Measurements from ENCODE around the gene INSYN2A.

Gene INSYN2A

GRCh38 chr10:127218658-127219057, 22.3 kb upstream of the INSYN2A start:
- no peak for TF ChIP-seq ZNF565 (CRISPR knock-in tag; conservative IDR thresholded peaks at IDR 0.05; ENCODE audit: low read depth)
- TF ChIP-seq TCF4 (CRISPR knock-in tag; IDR thresholded peaks at IDR 0.05; ENCODE audit: borderline replicate concordance), result no peak
- TF ChIP-seq OSR1 (CRISPR knock-in tag; IDR thresholded peaks at IDR 0.05), result no peak
- no peak for TF ChIP-seq CSRNP3 (CRISPR knock-in tag; IDR thresholded peaks at IDR 0.05)
- no peak for TF ChIP-seq ZFP30 (CRISPR knock-in tag; IDR thresholded peaks at IDR 0.05)
- no peak for TF ChIP-seq CREB5 (CRISPR knock-in tag; IDR thresholded peaks at IDR 0.05; ENCODE audit: low read depth)
- no peak for TF ChIP-seq ZNF8 (CRISPR knock-in tag; IDR thresholded peaks at IDR 0.05)
- no peak for TF ChIP-seq GLIS3 (CRISPR knock-in tag; IDR thresholded peaks at IDR 0.05)
- no peak for TF ChIP-seq SNAI2 (CRISPR knock-in tag; IDR thresholded peaks at IDR 0.05)
- TF ChIP-seq RARB (CRISPR knock-in tag; IDR thresholded peaks at IDR 0.05), result no peak
- TF ChIP-seq POU6F1 (CRISPR knock-in tag; IDR thresholded peaks at IDR 0.05; ENCODE audit: borderline replicate concordance, low read depth), result no peak
- TF ChIP-seq ISL1 (CRISPR knock-in tag; IDR thresholded peaks at IDR 0.05), result no peak
- TF ChIP-seq PPARA (CRISPR knock-in tag; IDR thresholded peaks at IDR 0.05; ENCODE audit: borderline replicate concordance), result no peak
- no peak for TF ChIP-seq ZNF70 (CRISPR knock-in tag; IDR thresholded peaks at IDR 0.05)
- no peak for TF ChIP-seq TOX (CRISPR knock-in tag; IDR thresholded peaks at IDR 0.05; ENCODE audit: borderline replicate concordance)
- TF ChIP-seq ZFP3 (CRISPR knock-in tag; IDR thresholded peaks at IDR 0.05), result no peak
- no peak for TF ChIP-seq BACH2 (CRISPR knock-in tag; IDR thresholded peaks at IDR 0.05; ENCODE audit: borderline replicate concordance)
- no peak for TF ChIP-seq ARNTL (CRISPR knock-in tag; IDR thresholded peaks at IDR 0.05; ENCODE audit: borderline replicate concordance, low read depth)
- TF ChIP-seq ESRRG (CRISPR knock-in tag; IDR thresholded peaks at IDR 0.05), result no peak
- no peak for ATAC-seq

GRCh38 chr10:127216786-127217185, 20.4 kb upstream of the INSYN2A start:
- no peak for TF ChIP-seq SNAI2 (CRISPR knock-in tag; IDR thresholded peaks at IDR 0.05)
- TF ChIP-seq ISL1 (CRISPR knock-in tag; IDR thresholded peaks at IDR 0.05), result no peak
- TF ChIP-seq ZNF8 (CRISPR knock-in tag; IDR thresholded peaks at IDR 0.05), result no peak
- TF ChIP-seq CSDC2 (CRISPR knock-in tag; IDR thresholded peaks at IDR 0.05), result no peak
- no peak for TF ChIP-seq ESRRG (CRISPR knock-in tag; IDR thresholded peaks at IDR 0.05)
- no peak for TF ChIP-seq PATZ1 (CRISPR knock-in tag; IDR thresholded peaks at IDR 0.05; ENCODE audit: borderline replicate concordance)
- TF ChIP-seq BACH2 (CRISPR knock-in tag; IDR thresholded peaks at IDR 0.05; ENCODE audit: borderline replicate concordance), result no peak
- no peak for TF ChIP-seq TOX (CRISPR knock-in tag; IDR thresholded peaks at IDR 0.05; ENCODE audit: borderline replicate concordance)
- TF ChIP-seq ZC3H10 (CRISPR knock-in tag; IDR thresholded peaks at IDR 0.05), result no peak
- no peak for TF ChIP-seq TCF4 (CRISPR knock-in tag; IDR thresholded peaks at IDR 0.05; ENCODE audit: borderline replicate concordance)
- TF ChIP-seq TSHZ2 (CRISPR knock-in tag; IDR thresholded peaks at IDR 0.05), result no peak
- no peak for TF ChIP-seq ARNTL (CRISPR knock-in tag; IDR thresholded peaks at IDR 0.05; ENCODE audit: borderline replicate concordance, low read depth)
- no peak for TF ChIP-seq ZNF565 (CRISPR knock-in tag; conservative IDR thresholded peaks at IDR 0.05; ENCODE audit: low read depth)
- ATAC-seq, result peak; percentile 79
